HG02884 (cell line): ENCODE results near the gene CXCL10.
"Not testable (repeated sequence)": the region's sequence is repeated elsewhere in the genome, so short reads cannot be mapped to it uniquely, and the experiment has no call there.

Experiments used
- ATAC-seq: cut with Tn5 transposase; IDR thresholded peaks from one replicate; pipeline ENCODE4 v1.9.1; 2021; ENCODE audit warnings: mild to moderate bottlenecking, moderate library complexity; ENCODE audit not compliant: unreplicated experiment

Gene CXCL10

GRCh38 chr4:76029300-76029699 lies 6.0 kb upstream of the CXCL10 start:
- no peak for ATAC-seq

GRCh38 chr4:76028350-76028765 lies 5.1 kb upstream of the CXCL10 start:
- no peak for ATAC-seq

DNA sequence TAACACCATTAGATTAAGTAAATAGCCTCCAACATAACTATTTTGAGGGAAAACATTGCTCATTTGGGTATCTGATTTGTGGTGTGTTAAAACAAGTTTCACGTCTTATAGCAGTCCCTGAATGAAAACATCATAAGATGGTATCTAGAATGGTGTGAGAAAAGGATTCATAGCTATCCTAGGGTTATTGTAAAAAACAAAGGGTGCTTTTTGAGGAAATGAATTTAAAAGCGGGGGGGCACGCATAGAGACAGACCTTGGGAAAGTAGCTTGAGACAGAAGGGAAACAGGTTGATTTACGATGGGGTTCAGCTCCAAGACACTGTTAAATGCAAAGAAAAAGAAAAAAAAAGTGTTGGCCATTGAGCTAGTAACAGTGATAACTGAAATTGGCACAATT lies 768 bp upstream of the CXCL10 start:
- ATAC-seq = no peak

- ATAC-seq = no peak
Measured at GRCh38 chr4:76022677-76023076, 620 bp downstream of the CXCL10 start.

DNA sequence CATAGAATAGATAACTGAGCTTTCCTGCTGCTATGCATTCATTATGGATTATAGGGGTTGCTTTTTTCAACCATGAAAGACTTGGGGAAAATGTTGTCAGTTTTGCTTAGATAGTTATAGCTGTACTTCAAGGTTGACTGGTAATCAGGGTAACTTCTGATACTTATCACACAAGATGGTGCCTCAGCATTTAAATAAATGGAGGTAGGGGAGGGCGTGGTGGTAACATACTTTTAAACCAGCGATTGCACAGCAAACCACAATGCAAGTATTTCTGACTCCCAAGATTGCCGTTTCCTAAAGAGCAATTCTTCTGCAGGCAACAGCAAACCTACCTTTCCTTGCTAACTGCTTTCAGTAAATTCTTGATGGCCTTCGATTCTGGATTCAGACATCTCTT lies 1.3 kb downstream of the CXCL10 start:
- ATAC-seq = no peak

DNA sequence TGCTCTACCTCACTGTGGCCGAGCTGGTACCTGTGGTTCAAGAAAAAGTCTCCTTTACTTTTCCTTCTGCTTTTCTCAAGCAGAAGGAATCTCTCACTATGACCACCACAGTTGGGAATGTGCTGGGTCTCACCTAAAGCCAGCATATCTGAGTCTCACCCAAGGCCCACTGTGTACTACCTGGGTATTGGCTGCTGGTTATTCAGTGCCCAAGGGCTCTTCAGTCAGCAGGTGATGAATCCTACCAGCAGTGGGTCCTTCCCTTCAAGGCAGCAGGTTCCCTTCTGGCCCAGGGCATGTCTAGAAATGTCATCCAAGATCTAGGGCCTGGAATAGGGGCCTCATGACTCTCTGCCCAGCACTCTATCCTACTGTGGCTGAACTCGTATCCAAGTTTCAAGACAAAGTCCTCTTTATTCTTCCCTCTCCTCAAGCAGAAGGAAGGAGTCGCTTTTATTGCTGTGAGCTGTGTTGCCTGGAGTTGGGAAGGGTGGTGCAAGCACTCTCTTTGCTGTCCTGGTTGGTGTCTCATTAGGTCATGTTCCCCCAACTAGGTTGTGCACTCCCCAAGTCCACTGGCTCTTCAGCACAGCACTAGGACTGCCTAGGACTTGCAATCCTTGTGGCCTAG lies 6.1 kb downstream of the CXCL10 start:
- no peak for ATAC-seq

- ATAC-seq = peak; percentile 74
Measured at GRCh38 chr4:76016393-76016792, 6.9 kb downstream of the CXCL10 start.

GRCh38 chr4:76013540-76013939 lies 9.8 kb downstream of the CXCL10 start:
- no peak for ATAC-seq

- no peak for ATAC-seq
Measured at GRCh38 chr4:76012388-76012801, 10.9 kb downstream of the CXCL10 start.

DNA sequence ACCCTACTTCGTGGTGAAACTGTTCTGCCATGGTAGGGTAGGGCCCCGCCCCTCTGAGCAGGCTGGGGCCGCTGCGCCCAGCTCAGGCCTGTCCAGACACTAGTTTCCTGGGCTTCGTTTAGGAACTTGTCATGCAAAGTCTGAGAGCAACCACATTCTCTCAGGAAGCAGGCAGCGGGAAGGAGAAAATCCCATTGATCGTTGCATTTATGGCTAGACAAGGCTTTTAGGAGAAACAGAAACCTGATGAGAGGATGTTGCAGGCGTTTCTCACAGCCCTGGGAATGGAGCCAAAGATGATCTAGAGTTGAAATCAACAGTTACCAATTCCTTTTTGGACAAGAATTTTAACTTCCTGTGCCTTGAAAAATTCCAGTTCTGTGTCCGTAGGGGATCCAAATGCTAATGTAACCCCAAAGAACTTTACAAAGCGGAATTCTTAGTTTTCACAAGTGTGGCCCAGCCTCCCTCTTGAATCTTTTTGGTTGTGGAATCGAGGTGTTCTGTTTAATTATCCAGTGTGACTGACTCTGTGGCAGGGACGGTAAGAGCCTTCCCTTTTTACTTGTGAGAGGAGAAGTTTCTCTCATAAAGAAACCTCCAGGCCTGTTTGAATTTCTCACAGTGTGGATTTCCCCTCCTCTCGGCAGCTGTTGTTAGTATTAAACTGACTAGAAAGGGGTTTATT lies 11.5 kb downstream of the CXCL10 start:
- ATAC-seq = peak; percentile 67

DNA sequence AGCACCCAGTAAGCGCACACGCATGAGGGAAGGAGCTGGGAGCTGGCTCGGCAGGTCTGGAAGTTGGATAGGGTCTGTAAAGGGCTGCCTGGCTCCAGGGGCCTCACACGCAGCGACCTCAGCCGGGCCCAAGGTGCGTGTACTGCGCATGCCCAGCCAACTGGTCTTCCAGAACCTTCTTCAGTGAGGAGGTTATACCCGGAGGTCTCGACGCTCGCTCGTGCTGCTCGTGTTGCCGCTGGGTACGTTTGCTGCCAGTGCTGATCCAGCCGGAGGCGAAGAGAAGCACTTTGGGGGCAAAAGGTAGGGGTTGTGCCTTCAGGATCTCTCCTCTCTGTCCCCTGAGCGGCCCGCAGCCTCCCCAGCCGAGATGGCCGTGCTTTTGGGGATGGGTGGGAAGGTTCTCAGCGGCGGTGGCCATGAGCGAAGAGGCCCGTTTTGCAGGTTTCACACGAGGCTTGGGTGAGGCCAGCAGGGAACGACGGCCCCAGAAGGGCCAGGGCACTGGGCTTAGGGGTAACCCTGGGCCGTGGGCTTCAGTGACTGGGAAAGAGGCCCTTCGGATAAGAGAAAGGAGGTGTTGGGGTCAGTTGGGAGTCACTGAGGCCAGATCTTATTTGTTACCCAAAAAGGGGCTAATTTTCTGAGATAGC lies 12.2 kb downstream of the CXCL10 start:
- ATAC-seq = no peak

DNA sequence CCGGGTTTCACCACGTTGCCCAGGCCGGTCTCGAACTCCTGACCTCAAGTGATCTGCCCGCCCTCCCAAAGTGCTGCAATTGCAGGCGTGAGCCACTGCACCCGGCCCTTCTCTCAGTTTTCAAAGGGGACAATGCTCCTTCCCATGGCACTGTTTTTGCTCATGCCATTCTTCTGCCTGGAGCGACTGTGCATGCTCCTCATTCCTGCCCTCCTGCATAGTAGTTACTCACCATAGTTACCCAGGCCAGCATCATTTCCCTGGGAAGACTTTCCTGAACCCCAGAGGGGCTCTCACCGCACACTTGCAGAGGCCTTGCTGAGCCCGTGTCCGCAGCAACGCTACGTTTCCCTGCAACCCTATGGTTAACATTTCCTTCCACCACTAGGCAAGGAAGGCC lies 12.7 kb downstream of the CXCL10 start:
- ATAC-seq = no peak

DNA sequence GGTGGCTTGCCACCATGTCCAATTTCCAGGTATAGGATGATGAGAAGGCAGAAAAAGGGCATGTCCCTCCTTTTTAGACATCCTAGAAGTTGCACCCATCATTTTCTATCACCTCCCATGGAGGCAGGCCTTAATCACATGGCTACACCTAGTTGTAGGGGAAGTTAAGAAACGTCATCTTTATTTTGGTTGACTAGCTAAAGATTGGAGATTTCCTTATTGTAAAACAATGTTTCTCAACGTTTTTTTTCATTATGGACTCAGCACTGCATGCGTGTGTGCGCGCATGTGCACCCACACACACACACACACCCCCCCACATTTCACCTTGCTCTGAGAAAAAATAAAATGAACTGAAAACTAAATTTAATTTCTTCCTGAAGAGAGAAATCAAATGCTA lies 14.0 kb downstream of the CXCL10 start:
- no peak for ATAC-seq

GRCh38 chr4:76007089-76007862 lies 16.0 kb downstream of the CXCL10 start, which contains the start of gene CXCL9:
CXCL9 (minus strand) TSS chr4:76007509; CDS start chr4:76007449, 60 bp downstream.
- no peak for ATAC-seq

DNA sequence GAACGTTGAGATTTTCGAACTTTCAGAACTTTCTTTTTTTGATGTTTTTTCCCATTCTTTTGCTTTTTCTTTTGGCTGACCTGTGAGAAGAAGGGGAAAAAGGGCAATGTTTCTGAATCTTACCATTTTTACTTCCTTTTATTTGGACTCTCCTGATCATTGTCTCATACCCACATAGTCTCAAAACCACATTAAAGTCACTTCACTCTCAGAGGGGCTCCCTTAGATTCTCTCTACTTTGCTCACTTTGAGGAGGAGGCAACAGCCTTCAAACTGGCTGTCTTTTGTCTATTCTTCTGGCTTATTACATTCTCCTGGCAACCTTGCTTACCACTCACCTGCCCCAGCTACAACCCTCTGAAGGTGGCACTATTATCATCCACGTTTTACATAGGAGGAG lies 19.7 kb downstream of the CXCL10 start:
- ATAC-seq = no peak

DNA sequence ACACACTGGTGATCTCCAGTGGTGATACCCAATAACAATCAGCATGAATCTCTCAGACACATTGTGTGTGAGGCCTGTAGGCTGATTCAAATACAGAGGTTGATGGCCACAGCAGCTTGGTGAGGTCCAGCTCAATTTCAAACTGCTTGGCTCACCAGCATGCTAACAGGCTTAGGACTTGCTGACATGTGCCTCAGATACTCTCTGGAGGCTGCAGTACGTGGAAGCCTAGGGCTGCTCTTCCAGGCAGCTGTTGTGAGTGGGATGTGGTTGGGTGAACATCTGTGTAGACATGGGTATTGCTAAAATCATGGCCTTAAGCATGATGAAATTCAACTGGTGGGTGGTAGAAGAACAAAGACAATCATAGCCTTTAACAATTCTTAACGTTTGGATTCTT lies 20.3 kb downstream of the CXCL10 start:
- ATAC-seq = peak; percentile 52

- ATAC-seq = no peak
Measured at GRCh38 chr4:76002176-76002575, 21.1 kb downstream of the CXCL10 start.

GRCh38 chr4:76001700-76002099 lies 21.6 kb downstream of the CXCL10 start:
- no peak for ATAC-seq

DNA sequence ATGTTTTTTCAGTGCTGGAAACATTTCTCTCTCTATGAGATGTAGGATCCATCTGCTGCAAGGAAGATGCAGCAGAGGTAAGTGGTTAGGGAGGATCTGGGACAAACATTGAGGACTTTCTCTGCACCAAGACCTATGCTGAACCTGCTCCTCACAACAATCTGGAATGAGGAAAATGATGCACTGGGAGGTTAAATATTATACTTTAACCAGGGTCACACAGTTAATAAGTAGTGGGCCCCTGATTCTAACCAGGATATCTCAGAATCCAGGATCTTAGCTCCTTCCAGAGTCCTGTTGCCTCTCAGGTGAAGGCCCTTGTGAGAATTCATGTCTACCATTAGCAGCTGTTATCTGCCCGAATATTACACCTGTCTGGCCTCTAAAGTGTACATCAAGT lies 23.0 kb downstream of the CXCL10 start:
- no peak for ATAC-seq

GRCh38 chr4:75998525-75999147 lies 24.7 kb downstream of the CXCL10 start:
- not testable (repeated sequence) for ATAC-seq

GRCh38 chr4:75997946-75998345 lies 25.4 kb downstream of the CXCL10 start:
- ATAC-seq = no peak
